GM19043 (cell line): ENCODE data around the gene SELENOK.

Source experiments
- ATAC-seq: cut with Tn5 transposase; IDR thresholded peaks from one replicate; pipeline ENCODE4 v1.9.1; 2021; ENCODE audit warnings: low read depth; ENCODE audit not compliant: unreplicated experiment

Gene SELENOK

DNA sequence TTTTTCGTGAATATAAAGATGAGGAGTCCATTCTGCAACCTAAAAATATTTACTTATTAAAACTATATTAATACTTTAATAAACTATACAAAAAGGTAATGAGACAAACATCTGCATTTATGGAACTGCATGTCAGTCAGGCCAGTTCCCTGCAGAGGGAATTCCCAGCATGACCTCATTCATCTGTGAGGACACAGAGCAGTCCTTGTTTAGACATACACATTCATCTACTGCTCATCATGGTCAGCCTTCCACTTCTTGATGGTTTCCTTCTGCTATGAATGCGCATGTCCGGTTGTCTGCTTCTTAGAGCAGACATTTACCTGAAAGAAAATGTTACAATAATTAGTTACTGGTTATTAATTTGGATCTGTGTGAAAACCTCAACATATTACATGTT, 6.4 kb downstream of the SELENOK start:
- ATAC-seq, result no peak

DNA sequence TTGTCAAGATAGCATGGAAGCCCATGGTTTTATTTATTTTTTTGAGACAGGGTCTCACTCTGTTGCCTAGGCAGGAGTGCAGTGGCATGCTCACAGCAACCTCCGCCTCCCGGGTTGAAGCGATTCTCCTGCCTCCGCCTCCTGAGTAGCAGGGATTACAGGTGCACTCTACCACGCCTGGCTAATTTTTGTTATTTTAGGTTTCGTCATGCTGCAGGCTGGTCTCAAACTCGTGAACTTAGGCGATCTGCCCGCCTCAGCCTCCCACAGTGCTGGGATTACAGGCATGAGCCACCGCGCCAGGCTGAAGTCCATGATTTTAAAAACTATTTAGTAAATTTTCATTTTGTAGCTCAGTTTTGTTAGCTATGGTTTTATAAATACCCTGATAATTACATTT, 7.0 kb downstream of the SELENOK start:
- no peak for ATAC-seq

- no peak for ATAC-seq
These were observed 8.7 kb downstream of the SELENOK start for GRCh38 chr3:53883008-53883407.

GRCh38 chr3:53881691-53882593, 9.7 kb downstream of the SELENOK start, which contains the start of gene ACTR8:
TSS of gene ACTR8 (minus strand) at chr3:53882152. CDS start at chr3:53882101, 51 bp downstream.
- ATAC-seq, result peak; percentile 74

- no peak for ATAC-seq
These were observed 11.0 kb downstream of the SELENOK start for GRCh38 chr3:53880396-53881345.

DNA sequence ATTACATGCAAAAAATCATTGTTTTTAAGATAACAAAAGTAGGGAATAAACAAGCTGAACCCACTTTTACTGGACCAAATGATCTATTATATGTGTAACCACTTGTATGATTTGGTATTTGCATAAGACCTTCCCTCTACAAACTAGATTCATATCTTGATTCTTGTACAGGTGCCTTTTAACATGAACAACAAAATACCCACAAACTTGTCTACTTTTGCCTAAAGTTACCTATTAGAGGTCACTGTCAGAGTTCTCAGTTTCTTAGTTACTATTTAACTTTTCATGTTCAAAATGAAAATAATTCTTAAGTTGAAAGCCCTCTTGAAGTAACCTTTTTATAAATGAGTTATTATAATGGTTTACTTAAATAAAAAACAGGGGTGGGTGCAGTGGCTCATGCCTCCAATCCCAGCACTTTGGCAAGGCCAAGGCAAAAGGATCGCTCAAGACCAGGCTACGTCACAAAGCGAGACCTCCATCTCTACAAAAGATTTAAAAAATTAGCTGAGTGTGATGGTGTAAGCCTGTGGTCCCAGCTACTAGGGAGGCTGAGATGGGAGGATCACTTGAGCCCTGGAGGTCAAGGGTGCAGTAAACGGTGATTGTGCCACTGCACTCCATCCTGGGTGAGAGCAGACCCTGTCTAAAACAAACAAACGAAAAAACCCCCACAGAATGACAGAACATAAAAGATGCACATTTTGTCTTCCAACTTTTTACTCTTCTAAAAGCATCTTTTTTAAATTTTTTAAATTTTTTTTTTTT, 25.7 kb downstream of the SELENOK start:
- peak; percentile 77 for ATAC-seq

- no peak for ATAC-seq
These were observed 28.5 kb downstream of the SELENOK start for GRCh38 chr3:53863145-53863544.

- no peak for ATAC-seq
These were observed 29.4 kb downstream of the SELENOK start for GRCh38 chr3:53862241-53862640.

DNA sequence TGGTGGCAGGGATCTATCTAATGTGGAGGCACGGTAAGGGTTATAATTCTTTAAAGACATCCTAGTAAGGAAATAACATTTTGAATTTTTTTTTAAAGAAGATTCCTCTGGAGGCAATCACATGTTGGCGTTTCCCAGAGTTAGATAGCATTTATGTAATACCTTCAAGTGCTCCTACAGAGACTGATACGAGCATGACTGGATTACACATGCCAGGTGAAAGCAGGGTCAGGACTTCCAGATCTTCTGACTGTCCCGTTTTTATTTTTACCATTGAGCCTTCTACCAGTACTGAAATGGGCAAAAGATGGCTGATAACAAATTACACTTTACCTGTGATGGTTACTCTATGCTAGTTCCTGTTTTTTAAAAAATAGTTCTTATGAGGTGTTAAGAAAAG, 31.5 kb downstream of the SELENOK start:
- ATAC-seq, result no peak

DNA sequence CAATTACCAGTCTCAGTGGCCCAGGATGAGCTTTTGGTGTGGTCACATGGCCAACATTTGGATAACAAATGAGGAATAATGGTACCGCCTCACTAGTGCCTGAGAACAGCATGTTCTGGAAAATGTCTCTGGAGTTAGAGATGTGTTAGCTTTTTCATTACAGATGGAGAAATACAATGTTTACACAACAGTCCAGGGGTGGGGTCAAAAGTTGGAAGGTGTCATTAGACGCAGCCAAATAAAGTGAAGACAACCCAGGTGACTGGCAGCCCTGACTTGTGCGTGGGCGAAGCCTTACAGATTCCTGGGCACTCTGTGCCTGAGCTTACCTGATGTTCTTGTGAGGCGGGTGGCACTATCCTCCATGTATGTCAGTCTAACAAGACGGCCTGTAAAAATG, 32.5 kb downstream of the SELENOK start:
- ATAC-seq, result no peak

DNA sequence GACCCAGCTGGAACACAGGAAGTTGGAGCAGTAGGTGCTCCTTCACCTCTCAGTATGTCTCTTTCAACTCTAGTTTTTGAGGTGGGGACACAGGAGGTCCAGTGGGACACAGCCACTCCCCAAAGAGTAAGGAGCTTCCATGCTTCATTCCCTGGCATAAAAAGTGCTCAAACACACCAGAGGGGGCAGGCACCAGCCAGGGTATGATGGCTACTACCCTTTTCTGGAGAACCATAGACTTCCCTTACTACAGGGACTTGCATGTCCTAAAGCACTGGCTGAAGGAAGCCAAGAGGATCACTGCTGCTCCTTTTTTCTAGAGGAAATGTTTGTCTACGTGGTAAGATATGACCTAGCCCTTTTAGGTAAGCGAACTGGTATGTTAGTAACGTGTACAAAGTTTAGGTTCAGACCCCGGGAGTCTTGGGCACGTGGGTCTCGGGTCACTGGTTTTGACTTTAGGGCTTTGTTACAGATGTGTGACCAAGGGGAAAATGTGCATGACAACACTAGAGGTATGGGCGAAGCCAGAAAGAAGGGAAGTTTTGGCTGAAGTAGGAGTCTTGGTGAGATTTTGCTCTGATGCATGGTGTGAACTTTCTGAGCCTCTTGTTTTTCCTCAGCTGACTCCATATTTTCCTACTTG, 33.4 kb downstream of the SELENOK start:
- ATAC-seq, result no peak

GRCh38 chr3:53856964-53857363, 34.7 kb downstream of the SELENOK start:
- no peak for ATAC-seq

- ATAC-seq, result no peak
These were observed 40.8 kb downstream of the SELENOK start for GRCh38 chr3:53850895-53851294.

GRCh38 chr3:53849916-53850315, 41.7 kb downstream of the SELENOK start:
- ATAC-seq, result no peak

- no peak for ATAC-seq
These were observed 44.9 kb downstream of the SELENOK start for GRCh38 chr3:53846851-53847155.

- ATAC-seq, result peak; percentile 46
These were observed 45.4 kb downstream of the SELENOK start, which contains the start of the genes CHDH and IL17RB for GRCh38 chr3:53846134-53846850. TSS of gene CHDH (minus strand) at chr3:53846419. CDS start at chr3:53824008, 22,411 bp downstream. TSS of gene IL17RB (plus strand) at chr3:53846568. CDS start at chr3:53846589, 21 bp downstream.

GRCh38 chr3:53845881-53846133, 45.9 kb downstream of the SELENOK start:
- ATAC-seq, result no peak

- no peak for ATAC-seq
These were observed 46.4 kb downstream of the SELENOK start for GRCh38 chr3:53845103-53845880.
